Gastrocnemius medialis (tissue), 4 donors: Measurements from ENCODE around the gene LEKR1.

Experiments
- CTCF ChIP-seq, 5 experiments: fragments of 450-650 bp in 3 of 5; fragments of 200-600 bp in 2 of 5; sonication (generic) in 2 of 5; IDR thresholded peaks in 4 of 5; conservative IDR thresholded peaks in 1 of 5; 1 replicate in 4 of 5; 2 replicates in 1 of 5; pipeline ENCODE4 v1.5.1; 2016 to 2019; ENCODE audit warnings: antibody characterized with exemption in 5 of 5, mild to moderate bottlenecking in 3 of 5, moderate library complexity in 3 of 5
- POLR2A ChIP-seq, 2 donors: fragments of 450-650 bp; IDR thresholded peaks; one replicate each; pipeline ENCODE4 v1.6.1; 2017; ENCODE audit warnings: antibody characterized with exemption in 2 of 2, mild to moderate bottlenecking in 2 of 2, moderate library complexity in 2 of 2

GRCh38 chr3:156826144-156826895 is at the start of gene LEKR1:
- TF ChIP-seq CTCF (IDR thresholded peaks at IDR 0.05 in 4 of 5, conservative IDR thresholded peaks at IDR 0.05 in 1 of 5) (no peak), POLR2A (IDR thresholded peaks at IDR 0.05) (peak; percentile 72 to 76)
